Neural cell (in vitro differentiated cells): Measurements from ENCODE around the gene AGXT2. TPM values are rescaled to one million over a fixed set of nuclear protein-coding genes. Genes with fewer than 3 reads are reported as not detected.

Experiments
- H2AFZ ChIP-seq: fragments of 200-600, 300-800 bp; sonication (generic), shearing (Covaris generic); 2 replicates; pipeline ENCODE4 v1.6.0; 2014; ENCODE audit warnings: low read depth, mild to moderate bottlenecking, antibody characterized with exemption, low read length, moderate library complexity
- H3F3A ChIP-seq: fragments of 200-600 bp; shearing (Covaris generic); 2 replicates; pipeline ENCODE4 v1.6.1; 2016; ENCODE audit warnings: mild to moderate bottlenecking, moderate library complexity, mixed read lengths, antibody characterized with exemption, low read length; ENCODE audit not compliant: insufficient read depth, poor library complexity, severe bottlenecking
- H3K27ac ChIP-seq: fragments of 200-600, 300-800 bp; sonication (generic), shearing (Covaris generic); 2 replicates; pipeline ENCODE4 v1.5.1; 2014; ENCODE audit warnings: mild to moderate bottlenecking, low read length, moderate library complexity
- H3K27me3 ChIP-seq: fragments of 300-800, 200-600 bp; sonication (generic), shearing (Covaris generic); 2 replicates; pipeline ENCODE4 v1.6.0; 2014; ENCODE audit warnings: mild to moderate bottlenecking, low read depth, low read length, moderate library complexity; ENCODE audit not compliant: insufficient read depth
- H3K36me3 ChIP-seq: fragments of 300-800, 200-600 bp; sonication (generic), shearing (Covaris generic); 2 replicates; pipeline ENCODE4 v1.5.1; 2014; ENCODE audit warnings: mild to moderate bottlenecking, antibody characterized with exemption, low read length, moderate library complexity; ENCODE audit not compliant: insufficient read depth
- H3K4me2 ChIP-seq: fragments of 300-800, 200-600 bp; sonication (generic), shearing (Covaris generic); 2 replicates; pipeline ENCODE4 v1.6.0; 2014; ENCODE audit warnings: mild to moderate bottlenecking, low read length
- H3K4me3 ChIP-seq: fragments of 300-800, 200-600 bp; sonication (generic), shearing (Covaris generic); 2 replicates; pipeline ENCODE4 v1.5.1; 2014; ENCODE audit warnings: mild to moderate bottlenecking, low read length, moderate library complexity
- H3K79me2 ChIP-seq: fragments of 200-600 bp; shearing (Covaris generic); replicated peaks from 2 replicates; pipeline ENCODE4 v1.6.0; 2014; ENCODE audit warnings: mild to moderate bottlenecking, low read length, moderate library complexity; ENCODE audit not compliant: insufficient read depth
- H3K9ac ChIP-seq: fragments of 300-800, 200-600 bp; sonication (generic), shearing (Covaris generic); 2 replicates; pipeline ENCODE4 v1.6.1; 2016; ENCODE audit warnings: mild to moderate bottlenecking, low read length, mixed read lengths
- H3K9me2 ChIP-seq: fragments of 200-600 bp; shearing (Covaris generic); 2 replicates; pipeline ENCODE4 v1.6.1; 2016; ENCODE audit warnings: mild to moderate bottlenecking, low read length, mixed read lengths; ENCODE audit not compliant: insufficient read depth
- H3K9me3 ChIP-seq: fragments of 200-600, 300-800 bp; sonication (generic), shearing (Covaris generic); 2 replicates; pipeline ENCODE4 v1.6.1; 2016; ENCODE audit warnings: mild to moderate bottlenecking, mixed run types, low read length, moderate library complexity, mixed read lengths
- H4K20me1 ChIP-seq: fragments of 200-600 bp; shearing (Covaris generic); 2 replicates; pipeline ENCODE4 v1.6.1; 2016; ENCODE audit warnings: mild to moderate bottlenecking, mixed run types; ENCODE audit not compliant: insufficient read depth
- CTCF ChIP-seq: fragments of 450-650 bp; IDR thresholded peaks from 2 replicates; pipeline ENCODE4 v1.5.1; 2014; ENCODE audit warnings: antibody characterized with exemption, mild to moderate bottlenecking, moderate library complexity; ENCODE audit not compliant: poor library complexity, severe bottlenecking
- EP300 ChIP-seq: fragments of 450-650 bp; conservative IDR thresholded peaks from 2 replicates; pipeline ENCODE4 v1.6.1; 2014; ENCODE audit warnings: antibody characterized with exemption, mild to moderate bottlenecking, moderate library complexity; ENCODE audit not compliant: poor library complexity, severe bottlenecking
- EZH2 ChIP-seq: fragments of 200-600, 300-800 bp; shearing (Covaris generic), sonication (generic); IDR thresholded peaks from 2 replicates; pipeline ENCODE4 v1.6.1; 2014; ENCODE audit warnings: antibody characterized with exemption, low read length, borderline replicate concordance, mild to moderate bottlenecking; ENCODE audit not compliant: insufficient read depth, poor library complexity, severe bottlenecking
- MXI1 ChIP-seq: fragments of 450-650 bp; conservative IDR thresholded peaks from 2 replicates; pipeline ENCODE4 v1.6.1; 2014; ENCODE audit warnings: antibody characterized with exemption, mild to moderate bottlenecking; ENCODE audit not compliant: poor library complexity, severe bottlenecking
- POLR2AphosphoS5 ChIP-seq: IDR thresholded peaks from 2 replicates; pipeline ENCODE4 v1.6.1; 2012
- RAD21 ChIP-seq: fragments of 450-650 bp; conservative IDR thresholded peaks from 2 replicates; pipeline ENCODE4 v1.6.1; 2014; ENCODE audit warnings: antibody characterized with exemption, mild to moderate bottlenecking, moderate library complexity
- REST ChIP-seq: IDR thresholded peaks from 2 replicates; pipeline ENCODE4 v1.6.1; 2012; ENCODE audit warnings: borderline replicate concordance
- SMC3 ChIP-seq: fragments of 450-650 bp; conservative IDR thresholded peaks from 2 replicates; pipeline ENCODE4 v1.6.1; 2014; ENCODE audit warnings: antibody characterized with exemption, mild to moderate bottlenecking, moderate library complexity; ENCODE audit not compliant: poor library complexity
- TAF1 ChIP-seq: IDR thresholded peaks from 2 replicates; pipeline ENCODE4 v1.6.1; 2012; ENCODE audit warnings: low read depth
- polyA plus RNA-seq: library from polyadenylated mRNA; depleted of rRNA; stranded (reverse); fragments of >200 nt; gene quantifications from 2 replicates; pipeline ENCODE4 v1.2.3, GENCODE V29; 2014

AGXT2 gene
- polyA plus RNA-seq, 1 donor from 2014 or later = not detected

GRCh38 chr5:34998058-34998789 lies 49.5 kb downstream of the AGXT2 start:
- Histone ChIP-seq H3F3A (no peaks in the 10 kb centered on the region), H3K9me2 (no peaks in the 10 kb centered on the region), H3K27ac (no peak overlapping the region), H3K4me2 (no peak overlapping the region), H3K4me3 (no peak overlapping the region), H3K36me3 (no peaks in the 10 kb centered on the region), H2AFZ (no peak overlapping the region), H4K20me1 (no peaks in the 10 kb centered on the region), H3K9ac (no peak overlapping the region), H3K27me3 (no peaks in the 10 kb centered on the region), H3K9me3 (no peaks in the 10 kb centered on the region), H3K79me2 (no peaks in the 10 kb centered on the region)
- TF ChIP-seq CTCF (no peak), TAF1 (no peak), EP300 (no peak), REST (no peak), POLR2AphosphoS5 (no peak), EZH2 (no peak), SMC3 (no peak), MXI1 (no peak), RAD21 (no peak)

- TF ChIP-seq RAD21 (no peak), POLR2AphosphoS5 (no peak), MXI1 (no peak), REST (no peak), SMC3 (no peak), TAF1 (no peak), EP300 (no peak), EZH2 (no peak), CTCF (no peak)
Measured at GRCh38 chr5:34996261-34996660, 51.5 kb downstream of the AGXT2 start.

More at GRCh38 chr5:34996261-34996660, 51.5 kb downstream of the AGXT2 start:
- Histone ChIP-seq H3K9me3 (no peaks in the 10 kb centered on the region), H3K9ac (no peak overlapping the region), H3F3A (no peaks in the 10 kb centered on the region), H2AFZ (no peak overlapping the region), H4K20me1 (no peaks in the 10 kb centered on the region), H3K9me2 (no peaks in the 10 kb centered on the region), H3K4me2 (no peak overlapping the region), H3K4me3 (no peak overlapping the region), H3K27ac (no peak overlapping the region), H3K79me2 (no peaks in the 10 kb centered on the region), H3K27me3 (no peaks in the 10 kb centered on the region), H3K36me3 (no peaks in the 10 kb centered on the region)
